Common myeloid progenitor, CD34-positive (primary cell): Measurements from ENCODE around the gene SPAG16.
"Not testable (repeated sequence)": the region's sequence is repeated elsewhere in the genome, so short reads cannot be mapped to it uniquely, and the experiment has no call there.

ENCODE experiments used
- CTCF ChIA-PET: fragments of 350-600 bp; sonication (Branson Sonifier 250); formaldehyde crosslinking; loops from one replicate; lab custom pipeline; 2021; ENCODE audit warnings: antibody characterized with exemption; lab: Charles Lee
- POLR2A ChIA-PET: fragments of 350-600 bp; sonication (Branson Sonifier 250); formaldehyde crosslinking; loops from one replicate; lab custom pipeline; 2021; ENCODE audit warnings: antibody characterized with exemption; lab: Charles Lee
- DNase-seq, 3 donors: peaks; one replicate each; pipeline versions ENCODE4 v3.0.0 to v3.0.0-alpha.2; 2013
- H3K27ac ChIP-seq, 2 experiments: 1 replicate in 1 of 2; 2 replicates in 1 of 2; pipeline ENCODE4 v1.7.0; 2013; ENCODE audit warnings: inconsistent platforms in 2 of 2, low read length in 2 of 2, mild to moderate bottlenecking in 2 of 2, low read depth in 1 of 2, moderate library complexity in 1 of 2; ENCODE audit not compliant: severe bottlenecking in 2 of 2, insufficient read depth in 1 of 2, poor library complexity in 1 of 2
- H3K27me3 ChIP-seq, 5 experiments: replicated peaks in 2 of 5; 1 replicate in 3 of 5; 2 replicates in 2 of 5; pipeline versions ENCODE4 v1.6.1 to v1.7.0; 2013; ENCODE audit warnings: low read length in 4 of 5, mild to moderate bottlenecking in 2 of 5, moderate library complexity in 2 of 5, inconsistent platforms in 1 of 5; ENCODE audit not compliant: insufficient read depth in 5 of 5, control insufficient read depth in 4 of 5
- H3K36me3 ChIP-seq, 4 experiments: 1 replicate in 2 of 4; 2 replicates in 2 of 4; pipeline versions ENCODE4 v1.6.1 to v1.7.0; 2013; ENCODE audit warnings: low read length in 3 of 4, control low read depth in 1 of 4, mild to moderate bottlenecking in 1 of 4; ENCODE audit not compliant: control insufficient read depth in 4 of 4, insufficient read depth in 4 of 4
- H3K4me1 ChIP-seq, 4 experiments: 1 replicate in 3 of 4; 2 replicates in 1 of 4; pipeline versions ENCODE4 v1.6.1 to v1.7.1; 2013; ENCODE audit warnings: low read length in 3 of 4, mild to moderate bottlenecking in 3 of 4, control low read depth in 1 of 4, inconsistent platforms in 1 of 4, moderate library complexity in 1 of 4; ENCODE audit not compliant: control insufficient read depth in 4 of 4, insufficient read depth in 4 of 4; ENCODE audit errors: control extremely low read depth in 1 of 4
- H3K4me3 ChIP-seq, 7 experiments: 1 replicate in 4 of 7; 2 replicates in 3 of 7; pipeline versions ENCODE4 v1.5.1 to v1.7.0; 2013; ENCODE audit warnings: mild to moderate bottlenecking in 7 of 7, low read length in 6 of 7, moderate library complexity in 6 of 7, inconsistent platforms in 2 of 7, low read depth in 2 of 7, control low read depth in 1 of 7; ENCODE audit not compliant: insufficient read depth in 4 of 7, control insufficient read depth in 1 of 7; ENCODE audit errors: extremely low read depth in 1 of 7
- H3K9me3 ChIP-seq, 5 experiments: 1 replicate in 4 of 5; 2 replicates in 1 of 5; pipeline versions ENCODE4 v1.6.1 to v1.7.1; 2013; ENCODE audit warnings: low read length in 4 of 5, mild to moderate bottlenecking in 2 of 5, inconsistent platforms in 1 of 5, low read depth in 1 of 5, moderate library complexity in 1 of 5; ENCODE audit not compliant: control insufficient read depth in 4 of 5, insufficient read depth in 2 of 5; ENCODE audit errors: control extremely low read depth in 1 of 5
- WGBS: methylation state at CpG from one replicate; pipeline ENCODE4 v1.1.5; 2013; ENCODE audit not compliant: insufficient coverage; 5-methylcytosine and 5-hydroxymethylcytosine counted together

SPAG16 gene

DNA sequence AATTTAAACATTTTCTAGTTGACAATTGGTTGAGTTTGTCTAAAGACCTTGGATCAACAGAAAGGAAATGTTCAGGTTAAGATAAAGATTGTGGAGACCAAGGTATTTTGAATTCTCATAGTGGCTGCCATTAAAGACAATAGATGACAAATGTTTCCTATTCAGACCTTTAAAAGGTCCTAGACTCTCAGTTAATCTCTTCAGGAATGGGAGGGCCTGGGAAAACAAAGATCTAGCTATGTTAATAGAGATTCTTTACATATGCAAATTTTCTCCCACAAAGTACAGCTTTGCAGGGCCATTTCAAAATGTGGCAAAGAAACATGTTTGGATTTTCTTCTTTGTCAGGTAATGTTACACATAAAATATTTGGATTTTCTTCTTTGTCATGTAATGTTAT, 403.9 kb downstream of the SPAG16 start:
- DNase-seq, result no peak
- no peaks in the 10 kb centered on the region for H3K9me3 ChIP-seq
- H3K4me3 ChIP-seq, result no peak overlapping the region
- H3K27ac ChIP-seq, result no peak overlapping the region
- H3K4me1 ChIP-seq, result no peaks in the 10 kb centered on the region
- no peaks in the 10 kb centered on the region for H3K36me3 ChIP-seq
- ChIA-PET POLR2A (no interaction called here), CTCF (no interaction called here)
- no peaks in the 10 kb centered on the region for H3K27me3 ChIP-seq

DNA sequence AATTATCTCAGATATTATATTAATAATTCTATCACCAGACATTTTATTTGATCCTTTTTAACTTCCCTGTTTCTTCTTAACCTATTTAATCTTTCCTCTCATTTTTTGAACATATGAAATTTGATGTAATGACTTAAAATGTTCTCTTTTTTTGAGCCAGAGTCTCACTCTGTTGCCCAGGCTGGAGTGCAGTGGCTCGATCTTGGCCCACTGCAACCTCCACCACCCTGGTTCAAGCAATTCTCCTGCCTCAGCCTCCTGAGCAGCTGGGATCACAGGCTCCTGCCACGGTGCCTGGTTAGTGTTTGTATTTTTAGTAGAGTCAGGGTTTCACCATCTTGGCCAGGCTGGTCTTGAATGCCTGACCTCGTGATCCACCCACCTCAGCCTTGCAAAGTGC, 404.6 kb downstream of the SPAG16 start:
- CTCF ChIA-PET, POLR2A ChIA-PET, H3K4me3 ChIP-seq, H3K36me3 ChIP-seq, H3K27ac ChIP-seq, DNase-seq, H3K4me1 ChIP-seq, H3K27me3 ChIP-seq, H3K9me3 ChIP-seq: not testable (repeated sequence)
- WGBS, result no CpG with 5 or more reads among the region's 3 CpGs

DNA sequence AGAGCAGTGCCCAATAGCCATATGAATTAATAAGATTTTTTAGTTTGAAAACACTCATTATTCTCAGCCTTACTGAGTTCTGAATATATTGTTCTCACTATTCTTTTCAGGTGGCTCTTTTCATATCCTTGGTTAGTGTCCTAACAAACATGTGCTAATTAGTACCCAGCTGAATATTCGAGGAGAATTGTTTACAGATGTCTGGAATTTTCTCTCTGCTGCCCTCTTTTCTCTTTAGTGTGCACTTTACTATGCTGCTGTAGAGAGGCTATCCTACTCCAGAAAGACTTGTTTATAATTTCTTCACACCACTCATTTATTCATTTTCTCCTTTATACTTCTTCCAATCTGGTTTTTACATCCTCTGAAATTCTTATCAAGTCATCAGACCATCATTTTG, 405.3 kb downstream of the SPAG16 start:
- H3K27me3 ChIP-seq, result no peaks in the 10 kb centered on the region
- ChIA-PET POLR2A (interaction anchor here (0.7 kb wide), 1 partner anchor 1618 kb away, joined by 3 read pairs; no protein-coding TSS in a partner anchor), CTCF (no interaction called here)
- H3K36me3 ChIP-seq, result no peaks in the 10 kb centered on the region
- 100% methylated on average over 1 of the region's 1 CpG for WGBS
- no peaks in the 10 kb centered on the region for H3K9me3 ChIP-seq
- DNase-seq, result no peak
- no peak overlapping the region for H3K27ac ChIP-seq
- no peak overlapping the region for H3K4me3 ChIP-seq
- H3K4me1 ChIP-seq, result no peaks in the 10 kb centered on the region

DNA sequence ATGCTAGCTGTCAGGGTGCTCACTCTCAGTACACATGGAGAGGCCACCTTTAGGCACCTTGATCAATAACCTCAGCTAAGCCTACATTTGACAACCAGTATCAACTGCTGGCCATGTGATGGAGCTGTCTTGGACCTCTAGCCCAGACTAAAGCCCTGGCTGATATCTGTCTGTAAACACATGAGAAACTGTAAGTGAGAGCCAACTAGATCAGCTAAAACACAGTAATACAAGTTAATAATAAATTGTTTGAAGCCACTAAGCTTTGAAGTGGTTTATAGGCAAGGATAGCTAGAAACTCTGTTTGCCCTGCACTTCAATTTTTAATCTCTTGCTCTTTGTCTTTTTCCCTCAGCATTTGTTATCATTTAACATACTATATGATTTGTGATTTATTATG, 407.1 kb downstream of the SPAG16 start:
- Histone ChIP-seq H3K27ac (no peak overlapping the region), H3K9me3 (no peaks in the 10 kb centered on the region), H3K4me1 (no peaks in the 10 kb centered on the region), H3K4me3 (no peak overlapping the region), H3K36me3 (no peaks in the 10 kb centered on the region), H3K27me3 (no peaks in the 10 kb centered on the region)
- ChIA-PET CTCF (no interaction called here), POLR2A (no interaction called here)
- DNase-seq, result no peak

DNA sequence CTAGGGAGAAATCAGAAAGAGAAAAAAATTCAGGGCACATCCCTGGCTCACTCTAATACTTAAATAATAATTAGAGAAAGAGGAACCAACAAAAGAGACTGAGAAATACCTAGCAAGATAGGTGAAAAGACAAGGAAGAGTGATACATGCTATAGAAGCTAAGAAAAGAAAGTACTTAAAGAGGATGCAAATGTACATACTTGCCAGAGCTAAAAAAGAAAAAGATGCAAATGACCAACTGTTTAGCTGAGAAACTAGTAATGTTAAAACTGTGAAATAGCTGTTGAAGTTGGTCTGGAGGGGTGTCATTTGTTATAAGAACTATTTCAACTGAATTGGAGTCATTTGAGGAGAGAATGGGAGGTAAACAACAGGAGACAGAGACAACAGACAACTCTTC, 412.2 kb downstream of the SPAG16 start:
- Histone ChIP-seq H3K27me3 (no peaks in the 10 kb centered on the region), H3K27ac (no peak overlapping the region), H3K36me3 (no peaks in the 10 kb centered on the region), H3K4me3 (no peak overlapping the region), H3K4me1 (no peaks in the 10 kb centered on the region), H3K9me3 (peaks cover 0 to 3% (median 3%) of the 10 kb centered on the region in 5 experiments)
- ChIA-PET POLR2A (no interaction called here), CTCF (no interaction called here)
- no peak for DNase-seq

DNA sequence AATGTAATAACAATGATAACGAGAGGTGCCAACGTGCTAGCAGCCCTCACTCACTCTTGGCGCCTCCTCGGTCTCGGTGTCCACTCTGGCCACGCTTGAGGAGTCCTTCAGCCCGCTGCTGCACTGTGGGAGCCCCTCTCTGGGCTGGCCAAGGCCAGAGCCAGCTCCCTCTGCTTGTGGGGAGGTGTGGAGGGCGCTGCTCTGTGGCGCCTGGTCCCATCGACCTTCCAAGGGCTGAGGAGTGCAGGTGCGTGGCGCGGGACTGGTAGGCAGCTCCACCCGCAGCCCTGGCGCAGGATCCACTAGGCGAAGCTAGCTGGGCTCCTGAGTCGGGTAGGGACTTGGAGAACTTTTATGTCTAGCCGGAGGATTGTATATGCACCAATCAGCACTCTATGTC, 417.1 kb downstream of the SPAG16 start:
- H3K9me3 ChIP-seq, H3K27ac ChIP-seq, H3K4me1 ChIP-seq, CTCF ChIA-PET, H3K27me3 ChIP-seq, H3K36me3 ChIP-seq, DNase-seq, H3K4me3 ChIP-seq, POLR2A ChIA-PET: not testable (repeated sequence)
- WGBS, result 98% methylated on average over 18 of the region's 18 CpGs

DNA sequence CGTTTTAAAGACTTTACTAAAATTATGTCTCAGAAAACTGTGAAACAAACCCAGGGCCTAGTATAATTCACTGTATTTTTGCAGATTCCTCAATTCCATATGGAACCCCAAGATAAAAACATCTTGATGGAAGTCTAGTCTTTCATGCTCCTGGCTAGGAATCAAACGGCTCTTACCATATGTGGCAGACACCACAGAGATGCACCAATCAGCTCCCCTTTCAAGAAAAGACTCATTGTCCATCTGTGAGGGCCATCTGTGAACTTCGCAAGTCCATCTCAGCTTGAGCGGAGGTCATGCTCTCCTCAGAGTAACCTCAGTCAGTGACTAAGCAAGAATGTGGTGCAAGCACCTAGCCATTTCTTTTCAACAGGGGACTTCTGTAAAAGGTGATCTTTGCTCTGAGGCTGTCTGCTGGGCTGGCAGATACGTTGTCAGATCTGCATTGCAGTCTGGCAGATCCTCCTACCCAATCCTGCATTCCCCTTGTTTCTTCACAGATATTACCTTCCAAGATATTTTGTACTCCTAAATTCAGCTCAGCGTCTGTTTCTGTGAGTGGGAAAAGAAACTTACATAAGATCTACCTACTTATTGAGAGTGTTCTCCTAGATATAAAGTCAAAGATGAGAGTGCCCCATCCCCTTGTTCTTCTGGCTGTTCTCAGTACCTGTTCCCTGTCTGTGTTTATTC, 419.3 kb downstream of the SPAG16 start:
- no peak for DNase-seq
- POLR2A ChIA-PET, result no interaction called here
- Histone ChIP-seq H3K36me3 (no peaks in the 10 kb centered on the region), H3K4me1 (no peaks in the 10 kb centered on the region), H3K9me3 (peaks cover 0 to 8% (median 3%) of the 10 kb centered on the region in 5 experiments), H3K27me3 (no peaks in the 10 kb centered on the region), H3K27ac (no peak overlapping the region), H3K4me3 (no peak overlapping the region)
- CTCF ChIA-PET, result interaction anchor here (1.1 kb wide), 1 partner anchor 19 kb away, joined by 3 read pairs; no protein-coding TSS in a partner anchor
- 100% methylated on average over 4 of the region's 6 CpGs for WGBS
